NCI-H2227 treated with DMSO at 0.1 percent for 48 hours (cell line): ENCODE measurements around the gene TRMT1L.

Experiments used
- DNase-seq: peaks from one replicate; lab custom pipeline; 2025; lab: John Stamatoyannopoulos, UW

Gene TRMT1L

DNA sequence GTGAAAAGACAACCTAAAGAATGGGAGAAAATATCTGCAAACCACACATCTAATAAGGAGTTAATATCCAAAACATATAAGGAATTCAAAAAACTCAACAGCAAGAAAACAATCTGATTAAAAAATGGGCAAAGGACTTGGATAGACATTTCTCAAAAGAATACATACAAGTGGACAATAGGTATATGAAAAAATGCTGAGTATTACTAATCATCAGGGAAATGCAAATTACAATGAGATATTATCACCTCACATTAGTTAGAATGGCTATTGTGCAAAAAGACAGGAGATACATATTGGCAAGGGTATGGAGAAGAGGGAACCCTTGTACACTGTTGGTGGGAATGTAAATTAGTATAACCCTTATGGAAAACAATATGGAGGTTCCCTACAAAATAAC lies 44.9 kb downstream of the TRMT1L start:
- DNase-seq: no peak

DNA sequence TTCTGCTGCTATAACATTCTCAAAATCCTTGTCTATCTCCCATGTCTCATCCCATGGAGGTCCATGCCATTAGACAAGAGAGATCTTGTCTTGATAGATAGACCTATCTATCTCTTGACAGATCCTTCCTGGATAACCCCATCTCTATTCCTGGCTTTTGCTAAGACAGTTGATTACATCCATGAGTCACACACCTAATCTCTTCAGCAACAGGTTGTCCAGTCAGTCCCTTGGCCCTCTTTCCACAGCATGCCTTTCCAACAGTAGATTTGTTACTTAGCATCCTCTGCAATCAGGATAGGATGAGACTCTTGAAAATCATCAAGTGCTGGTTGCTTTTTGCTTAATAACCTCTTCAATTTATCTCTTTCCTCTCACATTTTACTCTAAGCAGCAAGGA lies 46.6 kb downstream of the TRMT1L start:
- no peak for DNase-seq

DNA sequence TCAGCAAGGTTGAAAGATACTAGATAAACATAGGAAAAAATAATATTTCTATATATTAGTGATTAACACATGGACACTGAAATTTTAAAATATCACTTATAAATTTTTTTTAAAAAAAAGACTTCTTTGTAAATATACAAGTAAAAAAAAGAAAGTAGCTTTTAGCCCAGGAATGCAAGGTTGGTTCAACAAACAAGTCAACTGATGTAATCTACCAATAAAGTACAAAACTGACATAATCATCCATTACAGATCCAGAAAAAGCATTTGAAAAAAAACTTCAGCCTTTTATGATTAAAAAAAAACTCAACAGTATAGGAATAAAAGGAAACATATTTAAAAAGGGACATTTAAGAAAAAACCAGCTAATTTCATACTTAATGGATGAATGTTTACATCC lies 48.4 kb downstream of the TRMT1L start:
- no peak for DNase-seq

DNA sequence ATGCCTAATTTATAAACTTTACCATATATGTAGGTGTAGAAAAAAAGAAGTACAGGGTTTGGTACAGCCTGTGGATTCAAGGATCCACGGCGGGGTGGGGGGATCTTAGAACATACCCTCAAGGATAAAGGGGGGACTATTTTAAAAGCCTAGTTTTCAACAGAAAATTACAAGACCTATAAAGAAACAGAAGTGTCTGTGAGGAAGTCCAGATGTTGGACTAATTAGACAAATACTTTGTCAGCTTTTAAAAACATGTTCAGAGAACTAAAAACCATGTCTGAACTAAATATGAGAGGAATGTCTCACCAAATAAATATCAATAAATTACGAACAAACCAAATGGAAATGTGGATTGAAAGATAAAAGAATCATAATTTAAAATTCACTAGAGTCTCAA lies 51.6 kb downstream of the TRMT1L start:
- DNase-seq: no peak

DNA sequence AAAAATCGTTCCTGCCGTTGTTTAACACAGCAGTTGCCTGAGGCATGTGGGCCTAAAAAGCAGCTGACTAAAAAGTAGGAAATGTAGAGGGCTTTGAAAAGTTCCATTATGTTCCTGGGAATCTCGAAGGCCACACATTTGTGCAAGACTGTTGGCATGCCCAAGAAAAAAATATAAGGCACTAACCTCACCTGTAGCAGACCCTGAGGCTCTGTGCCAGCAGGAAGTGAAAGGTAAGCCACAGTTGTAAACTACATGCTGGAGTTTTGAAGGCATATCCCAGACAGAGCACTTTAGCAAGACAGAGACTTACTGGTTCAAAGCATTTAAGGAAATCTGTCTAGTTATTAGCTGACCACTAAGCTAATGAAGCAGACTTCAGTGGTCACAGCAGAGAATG lies 52.7 kb downstream of the TRMT1L start:
- DNase-seq: no peak

DNA sequence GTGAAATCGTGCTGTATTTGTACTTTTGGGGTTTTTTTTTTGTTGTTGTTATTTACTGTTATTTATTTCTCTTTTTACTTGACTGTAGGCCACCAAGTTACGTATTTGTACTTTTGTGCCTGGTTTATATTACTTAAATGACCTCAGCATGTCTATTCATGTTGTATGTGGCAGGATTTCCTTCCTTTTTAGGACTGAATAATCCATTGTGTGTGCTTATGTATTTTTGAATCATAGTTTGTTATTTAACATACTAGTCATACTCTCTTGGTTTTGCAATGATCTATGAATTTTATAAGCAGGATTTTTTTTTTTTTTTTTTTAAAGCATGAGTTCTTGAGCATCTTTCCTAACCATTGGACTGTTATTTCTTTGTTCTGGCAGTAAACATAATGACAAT lies 60.2 kb downstream of the TRMT1L start:
- DNase-seq: no peak

DNA sequence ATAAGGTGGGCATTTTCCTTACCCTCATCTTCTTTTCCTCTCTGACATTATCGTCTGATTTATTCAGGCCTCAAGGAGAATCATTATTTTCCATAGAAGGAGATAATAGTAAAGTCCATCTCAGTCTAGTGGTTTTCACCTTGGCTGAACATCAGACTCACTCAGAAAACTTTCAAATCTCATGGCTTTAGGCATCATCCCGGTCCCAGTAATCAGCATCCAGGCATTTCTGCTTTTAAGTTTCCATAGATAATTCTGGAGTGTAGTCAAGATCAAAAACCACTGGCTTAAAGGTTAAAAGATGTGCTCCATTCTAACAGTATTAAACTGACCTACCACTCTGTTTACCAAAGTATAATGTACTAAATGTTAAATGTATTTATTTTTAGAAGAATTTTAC lies 62.0 kb downstream of the TRMT1L start:
- no peak for DNase-seq

DNA sequence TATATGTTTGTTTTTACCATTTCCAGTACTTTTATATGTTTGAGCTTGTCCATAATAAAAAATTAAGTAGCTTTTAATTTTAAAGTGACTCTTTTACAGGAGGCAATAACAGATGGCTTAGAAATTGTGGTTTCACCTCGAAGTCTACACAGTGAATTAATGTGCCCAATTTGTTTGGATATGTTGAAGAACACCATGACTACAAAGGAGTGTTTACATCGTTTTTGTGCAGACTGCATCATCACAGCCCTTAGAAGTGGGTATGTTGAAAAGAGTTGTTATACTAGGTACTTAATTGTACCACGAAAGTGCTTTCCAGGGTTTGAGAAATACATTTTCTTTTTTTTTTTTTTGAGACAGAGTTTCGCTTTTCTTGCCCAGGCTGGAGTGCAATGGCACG lies 65.3 kb downstream of the TRMT1L start:
- DNase-seq: no peak

DNA sequence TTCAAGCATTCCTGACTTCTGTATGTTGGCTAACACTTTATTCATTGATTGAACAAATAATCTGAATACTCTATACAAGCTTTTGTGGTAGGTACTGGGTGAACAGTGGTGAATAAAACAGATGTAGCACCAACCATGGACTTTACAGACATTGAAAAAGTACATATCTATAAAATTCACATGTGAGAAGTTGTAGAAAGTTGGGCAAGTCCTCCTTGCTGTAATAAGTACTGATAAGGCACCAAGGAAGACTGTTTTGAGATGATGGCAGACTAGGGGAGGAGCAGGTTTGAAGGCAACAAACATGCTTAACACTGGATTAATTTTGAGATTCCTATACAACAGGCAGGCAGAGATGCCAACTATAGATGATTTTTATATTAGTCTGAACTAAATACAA lies 69.0 kb downstream of the TRMT1L start:
- no peak for DNase-seq

DNA sequence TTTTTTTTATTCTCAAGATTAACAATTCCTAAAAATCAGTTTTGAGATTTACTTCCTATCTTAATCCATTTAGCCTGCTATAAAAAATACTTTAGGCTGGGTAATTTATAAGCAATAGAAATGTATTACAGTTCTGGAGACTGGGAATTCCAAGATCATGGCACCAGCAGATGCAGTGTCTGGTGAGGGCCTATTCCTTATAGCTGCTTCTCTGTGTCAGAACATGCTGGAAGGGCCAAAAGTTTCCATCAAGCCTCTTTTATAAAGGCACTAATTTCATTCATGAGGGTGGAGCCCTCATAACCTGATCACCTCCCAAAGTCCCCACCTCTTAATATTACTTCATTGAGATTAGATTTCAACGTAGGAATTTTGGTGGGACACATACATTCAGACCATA lies 69.7 kb downstream of the TRMT1L start:
- no peak for DNase-seq

DNA sequence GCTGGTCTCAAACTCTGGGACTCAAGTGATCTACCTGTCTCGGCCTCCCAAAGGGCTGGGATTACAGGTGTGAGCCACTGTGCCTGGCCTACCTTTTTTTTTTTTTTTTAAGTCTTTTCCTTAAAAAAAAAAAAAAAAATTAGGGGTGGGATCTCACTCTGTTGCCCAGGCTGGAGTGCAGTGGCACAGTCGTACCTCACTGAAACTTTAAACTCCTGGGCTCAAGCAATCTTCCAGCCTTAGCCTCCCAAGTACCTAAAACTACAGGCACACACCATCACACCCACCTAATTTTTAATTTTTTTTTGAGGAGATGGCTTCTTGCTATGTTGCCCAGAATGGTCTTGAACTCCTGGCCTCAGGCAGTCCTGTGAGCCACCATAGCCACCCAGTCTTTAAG lies 72.9 kb downstream of the TRMT1L start:
- no peak for DNase-seq

DNA sequence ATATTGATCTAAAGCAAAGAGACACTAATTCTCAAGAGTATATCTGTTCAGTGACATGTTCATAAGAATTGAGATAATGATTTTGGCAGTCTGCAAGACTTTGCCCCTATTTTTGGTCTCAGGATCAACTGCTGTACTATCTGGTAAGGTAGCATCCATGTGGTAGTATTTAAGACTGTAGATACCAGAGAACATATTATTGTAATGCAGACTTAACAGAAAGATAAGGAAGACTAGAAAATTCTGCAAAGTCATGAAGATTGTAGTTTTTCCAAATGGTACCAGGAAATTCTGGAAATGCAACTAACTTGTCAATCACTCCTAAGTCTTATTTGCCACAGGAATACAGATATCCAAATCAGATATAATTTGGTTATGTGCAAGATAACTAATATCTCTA lies 76.3 kb downstream of the TRMT1L start:
- DNase-seq: no peak

DNA sequence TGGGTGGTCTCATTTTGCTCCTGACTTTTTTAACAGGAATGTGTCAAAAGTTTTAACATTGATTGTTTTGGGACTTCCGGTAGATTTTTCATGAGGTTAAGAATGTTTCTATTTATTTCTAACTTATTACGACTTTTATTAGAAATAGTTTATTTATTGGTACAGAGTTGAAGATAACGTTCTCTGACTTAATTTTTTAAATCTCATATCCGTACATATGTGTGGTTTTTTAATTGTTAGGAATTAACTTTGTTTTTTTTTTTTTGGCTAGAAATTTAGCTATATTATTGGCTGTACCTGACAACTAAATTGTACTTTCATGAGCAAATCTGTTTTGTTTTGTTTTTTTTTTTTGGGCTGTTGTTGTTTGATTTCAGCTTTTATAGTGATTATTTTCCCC lies 79.4 kb downstream of the TRMT1L start:
- no peak for DNase-seq

DNA sequence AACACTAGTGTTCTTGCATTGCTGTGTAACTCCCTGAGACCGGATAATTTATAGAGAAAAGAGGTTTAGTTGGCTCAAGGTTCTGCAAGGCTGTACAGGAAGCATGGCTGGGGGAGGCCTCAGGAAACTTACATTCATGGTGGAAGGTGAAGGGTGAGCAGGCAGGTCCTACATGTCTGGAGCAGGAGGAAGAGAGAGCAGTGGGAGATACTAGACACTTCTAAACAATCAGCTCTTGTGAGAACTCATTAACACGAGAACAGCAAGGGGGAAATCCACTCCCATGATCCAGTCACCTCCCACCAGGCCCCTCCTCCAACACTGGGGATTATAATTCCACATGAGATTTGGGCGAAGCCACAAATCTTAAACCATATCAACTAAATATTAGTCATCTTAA lies 81.3 kb downstream of the TRMT1L start:
- DNase-seq: no peak

DNA sequence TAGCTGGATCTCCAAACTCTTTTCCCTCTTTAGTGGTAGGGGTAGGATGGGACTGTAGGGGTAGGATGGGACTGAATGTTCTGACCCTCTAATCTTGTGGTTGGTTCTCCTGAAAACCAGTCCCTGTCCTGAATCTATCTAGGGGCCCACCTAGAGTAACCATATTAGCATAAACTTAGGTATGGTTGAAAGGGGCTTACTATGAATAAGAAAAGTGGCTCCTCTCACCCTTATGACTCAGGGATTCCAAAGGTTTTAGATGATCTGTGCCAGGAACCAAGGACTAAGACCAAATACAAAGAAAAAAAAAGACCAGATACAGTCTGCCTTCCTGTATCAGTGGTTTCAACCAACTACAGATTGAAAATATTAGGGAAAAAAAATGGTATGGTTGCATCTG lies 82.4 kb downstream of the TRMT1L start:
- DNase-seq: no peak

DNA sequence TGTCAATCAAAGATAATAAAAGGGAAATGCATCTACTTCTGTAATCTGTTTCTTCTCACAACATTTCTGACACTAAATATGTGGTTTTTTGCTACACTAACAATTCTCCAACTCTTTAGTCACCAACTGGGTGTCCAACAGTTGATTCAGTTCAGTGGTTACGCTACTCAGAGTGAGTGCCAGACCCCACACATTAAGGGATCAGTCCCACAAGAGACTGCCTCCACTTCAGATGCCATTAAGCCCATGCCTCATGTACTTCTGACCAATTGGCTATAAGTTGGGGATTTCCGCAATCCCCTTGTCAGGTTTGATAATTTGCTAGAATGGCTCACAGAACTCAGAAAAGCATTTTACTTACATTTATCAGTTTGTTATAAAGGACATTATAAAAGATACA lies 83.0 kb downstream of the TRMT1L start:
- DNase-seq: no peak

DNA sequence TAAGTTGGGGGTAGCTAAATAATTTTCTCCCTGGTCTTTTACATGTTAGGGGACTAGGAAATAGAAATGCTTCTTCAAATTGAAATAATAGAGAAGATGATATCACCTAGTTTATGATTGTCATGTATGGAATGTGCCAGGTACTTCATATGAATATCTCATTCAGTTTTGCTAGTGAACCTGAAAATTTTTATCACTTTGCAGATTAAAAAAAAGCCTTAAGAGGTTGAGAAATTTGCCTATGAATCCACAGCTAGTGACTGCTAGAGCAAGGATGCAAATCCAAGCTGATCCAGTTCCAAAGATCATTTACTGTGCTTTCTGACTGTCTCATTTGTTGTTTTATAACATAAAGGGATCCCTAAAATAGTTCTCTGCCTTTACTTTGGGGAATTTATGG lies 86.7 kb downstream of the TRMT1L start:
- no peak for DNase-seq

DNA sequence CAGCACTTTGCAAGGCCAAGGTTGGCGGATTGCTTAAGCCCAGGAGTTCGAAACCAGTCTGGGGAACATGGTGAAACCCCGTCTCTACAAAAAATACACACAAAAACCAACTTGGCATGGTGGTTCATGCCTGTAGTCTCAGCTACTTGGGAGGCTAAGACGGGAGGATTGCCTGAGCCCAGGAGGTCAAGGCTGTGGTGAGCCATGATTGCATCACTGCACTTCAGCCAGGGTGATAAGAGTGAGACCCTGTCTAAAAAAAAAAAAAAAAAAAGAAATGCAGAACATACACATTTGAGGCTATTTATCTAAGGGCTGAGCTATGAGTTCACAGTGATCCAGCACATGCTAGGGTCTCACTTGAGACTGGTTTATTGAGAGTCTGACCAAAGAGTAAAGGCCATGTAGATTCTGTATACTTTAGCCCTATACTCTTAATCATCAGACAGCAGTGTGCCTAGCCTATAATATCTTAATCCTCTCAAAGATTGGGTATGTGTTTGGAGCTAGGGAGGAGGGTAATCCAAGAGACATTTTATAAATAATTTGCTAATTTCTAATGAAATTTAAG lies 87.5 kb downstream of the TRMT1L start:
- no peak for DNase-seq

DNA sequence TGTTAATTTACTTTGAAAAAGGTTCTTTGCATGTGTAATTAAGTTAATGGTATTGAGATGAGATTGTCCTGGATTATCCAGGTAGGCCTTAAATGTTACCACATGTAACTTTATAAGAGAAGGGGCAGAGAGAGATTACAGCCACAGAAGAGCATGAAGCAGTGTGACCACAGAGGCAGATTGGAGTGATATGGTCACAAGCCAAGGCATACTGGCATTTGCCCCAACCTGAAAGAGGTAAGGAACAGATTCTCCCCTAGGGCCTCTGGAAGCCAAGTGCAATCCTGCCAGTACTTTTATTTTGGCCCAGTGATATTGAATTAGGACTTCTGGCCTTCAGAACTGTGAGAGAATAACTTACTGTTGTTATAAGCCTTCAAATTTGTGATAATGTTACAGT lies 88.4 kb downstream of the TRMT1L start:
- no peak for DNase-seq
